Rectal smooth muscle tissue (tissue), 1 donor: Measurements from ENCODE around the gene ARHGAP8.

Source experiments
- H3K27ac ChIP-seq: one replicate; pipeline ENCODE4 v1.7.0; 2013; ENCODE audit warnings: low read depth, low read length, inconsistent platforms
- H3K27me3 ChIP-seq: one replicate; pipeline ENCODE4 v1.7.0; 2013; ENCODE audit warnings: low read length; ENCODE audit not compliant: control insufficient read depth, insufficient read depth
- H3K36me3 ChIP-seq: one replicate; pipeline ENCODE4 v1.7.0; 2013; ENCODE audit warnings: low read length; ENCODE audit not compliant: control insufficient read depth, insufficient read depth
- H3K4me1 ChIP-seq: one replicate; pipeline ENCODE4 v1.7.0; 2013; ENCODE audit warnings: low read length; ENCODE audit not compliant: control insufficient read depth, insufficient read depth
- H3K4me3 ChIP-seq: one replicate; pipeline ENCODE4 v1.7.0; 2013; ENCODE audit warnings: low read length
- H3K9ac ChIP-seq: one replicate; pipeline ENCODE4 v1.7.0; 2013; ENCODE audit warnings: low read length

The ARHGAP8 gene

GRCh38 chr22:44822534-44822933 is 70.2 kb downstream of the ARHGAP8 start:
- Histone ChIP-seq H3K4me3 (no peak overlapping the region), H3K36me3 (no peaks in the 10 kb centered on the region), H3K27me3 (peaks cover 5% of the 10 kb centered on the region), H3K27ac (no peak overlapping the region), H3K9ac (no peak overlapping the region), H3K4me1 (no peaks in the 10 kb centered on the region)

- H3K4me1 ChIP-seq: no peaks in the 10 kb centered on the region
- no peaks in the 10 kb centered on the region for H3K36me3 ChIP-seq
- no peak overlapping the region for H3K4me3 ChIP-seq
- H3K27ac ChIP-seq: no peak overlapping the region
- peaks cover 5% of the 10 kb centered on the region for H3K27me3 ChIP-seq
- no peak overlapping the region for H3K9ac ChIP-seq
These were observed 71.0 kb downstream of the ARHGAP8 start for GRCh38 chr22:44823396-44823795.

DNA sequence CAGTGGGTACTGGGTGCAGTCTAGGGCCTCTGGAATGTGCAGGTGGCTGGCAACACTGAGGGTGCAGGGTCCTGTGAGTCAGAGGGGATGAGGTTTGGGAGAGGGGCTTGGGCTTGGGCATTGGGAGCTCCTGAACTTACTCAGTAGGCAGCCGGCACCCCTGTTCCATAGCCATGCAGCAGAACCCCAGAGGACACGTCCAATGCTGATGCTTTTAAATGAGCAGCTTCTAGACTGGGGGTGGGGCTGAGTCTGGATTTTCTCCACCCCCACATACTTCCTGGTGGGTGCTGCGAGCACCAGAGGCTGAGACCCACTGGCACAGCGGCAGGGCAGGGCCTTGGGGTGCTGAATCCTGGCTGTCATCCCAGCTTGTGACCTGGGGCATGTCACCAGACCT is 71.4 kb downstream of the ARHGAP8 start:
- H3K4me3 ChIP-seq: no peak overlapping the region
- H3K36me3 ChIP-seq: no peaks in the 10 kb centered on the region
- H3K27ac ChIP-seq: no peak overlapping the region
- no peak overlapping the region for H3K9ac ChIP-seq
- peaks cover 5% of the 10 kb centered on the region for H3K27me3 ChIP-seq
- no peaks in the 10 kb centered on the region for H3K4me1 ChIP-seq

GRCh38 chr22:44824271-44824670 is 71.9 kb downstream of the ARHGAP8 start:
- no peak overlapping the region for H3K27ac ChIP-seq
- peaks cover 5% of the 10 kb centered on the region for H3K27me3 ChIP-seq
- H3K4me3 ChIP-seq: no peak overlapping the region
- no peaks in the 10 kb centered on the region for H3K36me3 ChIP-seq
- H3K9ac ChIP-seq: no peak overlapping the region
- no peaks in the 10 kb centered on the region for H3K4me1 ChIP-seq

DNA sequence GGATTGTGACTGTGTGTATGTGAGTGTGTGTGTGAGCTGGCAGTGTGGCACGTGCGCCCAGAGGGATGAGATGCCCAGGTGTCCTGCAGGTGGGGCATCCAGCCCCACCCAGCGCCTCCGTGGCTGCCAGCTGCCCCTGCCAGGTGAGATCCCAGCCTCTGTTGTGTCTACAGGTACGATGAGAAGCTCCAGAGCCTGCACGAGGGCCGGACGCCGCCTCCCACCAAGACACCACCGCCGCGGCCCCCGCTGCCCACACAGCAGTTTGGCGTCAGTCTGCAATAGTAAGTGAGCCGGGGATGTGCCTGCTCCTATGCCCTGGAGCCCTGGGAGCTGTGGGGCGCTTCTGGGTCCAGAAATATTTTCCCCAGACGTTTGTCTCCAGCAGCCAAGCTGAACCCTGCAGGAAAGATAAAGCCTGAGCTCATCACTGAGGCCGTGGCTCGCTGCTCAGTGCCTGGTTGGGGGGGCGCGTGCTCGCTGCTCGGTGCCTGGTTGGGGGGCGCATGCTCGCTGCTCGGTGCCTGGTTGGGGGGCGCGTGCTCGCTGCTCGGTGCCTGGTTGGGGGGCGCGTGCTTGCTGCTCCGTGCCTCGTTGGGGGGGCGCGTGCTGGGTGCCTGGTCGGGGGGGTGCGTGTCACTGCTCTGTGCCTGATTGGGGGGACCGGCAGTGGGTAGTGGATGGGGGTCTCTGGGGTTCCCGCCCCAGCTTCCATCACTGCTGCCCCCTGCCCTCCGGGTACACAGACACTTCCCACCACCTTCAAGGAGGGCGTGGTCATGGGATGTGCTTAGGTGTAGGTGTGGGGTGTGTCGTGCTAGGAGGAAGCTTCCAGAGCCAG is 73.2 kb downstream of the ARHGAP8 start:
- H3K36me3 ChIP-seq: no peaks in the 10 kb centered on the region
- H3K27me3 ChIP-seq: peaks cover 5% of the 10 kb centered on the region

DNA sequence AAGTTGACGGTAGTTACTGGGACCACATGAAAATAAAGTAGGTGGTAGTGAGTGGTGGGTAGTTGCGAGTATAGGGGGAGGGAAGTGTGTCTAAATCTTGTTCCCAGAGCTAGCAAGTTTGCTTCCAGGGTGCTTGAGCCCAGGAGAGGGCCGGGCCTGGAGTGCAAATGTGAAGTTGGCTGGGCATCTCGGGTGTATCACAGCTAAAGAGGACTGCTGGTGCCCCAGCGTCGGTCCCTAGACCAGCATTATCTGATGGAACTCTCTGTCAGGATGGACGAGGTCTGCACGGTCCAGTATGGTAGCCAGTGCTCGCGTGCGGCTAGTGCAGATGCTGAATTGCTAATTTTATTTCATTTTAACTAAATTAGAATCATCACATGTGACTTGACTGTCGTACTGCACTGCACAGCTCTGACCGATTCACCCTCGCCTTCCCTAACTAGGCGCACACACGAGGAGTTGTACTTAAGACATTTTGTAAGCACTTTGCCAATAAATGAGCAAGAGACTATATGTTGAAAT is 75.4 kb downstream of the ARHGAP8 start:
- no peaks in the 10 kb centered on the region for H3K36me3 ChIP-seq
- no peak overlapping the region for H3K27ac ChIP-seq
- no peak overlapping the region for H3K9ac ChIP-seq
- H3K27me3 ChIP-seq: peaks cover 2% of the 10 kb centered on the region
- H3K4me3 ChIP-seq: no peak overlapping the region
- no peaks in the 10 kb centered on the region for H3K4me1 ChIP-seq

More for the DNA sequence above, 73.2 kb downstream of the ARHGAP8 start:
- Histone ChIP-seq H3K4me3 (no peak overlapping the region), H3K27ac (no peak overlapping the region), H3K4me1 (no peaks in the 10 kb centered on the region), H3K9ac (no peak overlapping the region)

DNA sequence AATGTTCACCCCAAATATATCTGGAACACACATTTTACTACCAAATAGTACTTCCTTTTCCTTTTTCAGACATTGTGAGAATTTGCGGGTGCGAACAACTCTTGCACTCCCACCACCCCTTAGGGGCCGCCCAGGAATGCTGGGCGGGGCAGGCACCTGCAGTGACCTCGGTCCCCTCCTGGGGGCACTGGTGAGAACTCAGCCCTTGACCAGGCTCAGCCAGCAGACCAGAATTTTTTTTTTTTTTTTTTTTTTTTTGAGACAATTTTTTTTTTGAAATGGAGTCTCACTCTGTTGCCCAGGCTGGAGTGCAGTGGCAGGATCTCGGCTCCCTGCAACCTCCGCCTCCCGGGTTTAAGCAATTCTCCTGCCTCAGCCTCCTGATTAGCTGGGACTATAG is 75.8 kb downstream of the ARHGAP8 start:
- Histone ChIP-seq H3K4me1 (no peaks in the 10 kb centered on the region), H3K9ac (no peak overlapping the region), H3K27ac (no peak overlapping the region), H3K4me3 (no peak overlapping the region), H3K36me3 (no peaks in the 10 kb centered on the region), H3K27me3 (no peaks in the 10 kb centered on the region)

GRCh38 chr22:44831885-44832284 is 79.5 kb downstream of the ARHGAP8 start:
- no peak overlapping the region for H3K4me3 ChIP-seq
- no peaks in the 10 kb centered on the region for H3K36me3 ChIP-seq
- no peak overlapping the region for H3K9ac ChIP-seq
- no peak overlapping the region for H3K27ac ChIP-seq
- no peaks in the 10 kb centered on the region for H3K4me1 ChIP-seq
- no peaks in the 10 kb centered on the region for H3K27me3 ChIP-seq

GRCh38 chr22:44834065-44834464 is 81.7 kb downstream of the ARHGAP8 start:
- no peaks in the 10 kb centered on the region for H3K4me1 ChIP-seq
- H3K36me3 ChIP-seq: no peaks in the 10 kb centered on the region
- no peak overlapping the region for H3K4me3 ChIP-seq
- no peak overlapping the region for H3K9ac ChIP-seq
- no peaks in the 10 kb centered on the region for H3K27me3 ChIP-seq
- no peak overlapping the region for H3K27ac ChIP-seq

DNA sequence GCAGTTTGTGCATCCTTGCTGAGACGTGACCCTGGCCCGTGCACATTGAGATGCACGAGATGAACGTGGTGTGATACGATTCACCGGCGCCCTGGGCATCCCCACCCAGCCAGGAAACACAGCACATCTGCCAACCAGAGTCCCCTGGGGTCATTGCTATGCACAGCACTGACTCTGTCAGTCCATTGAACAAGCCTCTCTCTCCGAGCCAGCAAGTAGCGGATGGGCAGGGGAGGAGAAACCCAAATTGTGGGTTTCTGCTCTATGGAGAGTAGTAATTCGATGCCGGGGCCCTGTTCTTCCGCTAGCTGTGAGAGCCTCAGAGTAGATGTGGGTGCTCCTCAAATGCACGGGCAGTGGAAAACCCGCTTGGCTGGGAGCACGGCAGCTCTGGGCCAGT is 85.1 kb downstream of the ARHGAP8 start:
- Histone ChIP-seq H3K4me3 (no peak overlapping the region), H3K27ac (no peak overlapping the region), H3K9ac (no peak overlapping the region), H3K4me1 (no peaks in the 10 kb centered on the region), H3K36me3 (no peaks in the 10 kb centered on the region), H3K27me3 (no peaks in the 10 kb centered on the region)

DNA sequence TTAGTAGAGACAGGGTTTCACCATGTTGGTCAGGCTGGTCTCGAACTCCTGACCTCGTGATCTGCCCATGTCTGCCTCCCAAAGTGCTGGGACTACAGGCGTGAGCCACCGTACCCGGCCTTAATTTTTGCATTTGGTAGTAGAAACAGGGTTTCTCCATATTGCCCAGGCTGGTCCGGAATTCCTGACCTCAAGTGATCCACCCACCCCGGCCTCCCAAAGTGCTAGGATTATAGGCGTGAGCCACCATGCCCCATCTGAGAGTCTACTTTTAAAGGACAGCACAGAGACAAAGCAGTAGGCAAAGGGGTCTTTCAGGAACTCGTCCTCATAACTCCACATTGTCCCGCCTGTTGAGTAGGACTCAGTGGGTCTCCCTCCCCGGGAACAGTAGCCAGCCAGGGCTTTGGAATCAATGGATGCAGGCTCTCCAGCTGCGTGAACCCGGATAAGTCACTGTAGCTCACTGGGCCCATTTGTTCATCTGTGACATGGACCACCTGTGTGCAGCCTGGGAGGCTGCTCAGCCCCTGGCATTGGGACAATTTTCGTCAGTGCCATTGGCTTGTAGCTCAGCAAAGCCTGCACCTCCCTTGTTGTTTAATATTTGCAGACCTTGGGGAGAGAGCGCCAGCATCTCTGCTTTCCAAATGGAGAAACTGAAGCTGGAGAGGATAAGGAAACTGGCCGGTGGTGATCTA is 86.1 kb downstream of the ARHGAP8 start:
- H3K27ac ChIP-seq: no peak overlapping the region
- H3K36me3 ChIP-seq: no peaks in the 10 kb centered on the region
- H3K4me1 ChIP-seq: no peaks in the 10 kb centered on the region
- no peak overlapping the region for H3K4me3 ChIP-seq
- no peak overlapping the region for H3K9ac ChIP-seq
- no peaks in the 10 kb centered on the region for H3K27me3 ChIP-seq

- Histone ChIP-seq H3K27ac (no peak overlapping the region), H3K4me3 (no peak overlapping the region), H3K9ac (no peak overlapping the region), H3K27me3 (no peaks in the 10 kb centered on the region), H3K4me1 (no peaks in the 10 kb centered on the region), H3K36me3 (no peaks in the 10 kb centered on the region)
These were observed 86.7 kb downstream of the ARHGAP8 start for GRCh38 chr22:44839061-44839460.
